Measurements from ENCODE around the gene TRIM22.

DNA sequence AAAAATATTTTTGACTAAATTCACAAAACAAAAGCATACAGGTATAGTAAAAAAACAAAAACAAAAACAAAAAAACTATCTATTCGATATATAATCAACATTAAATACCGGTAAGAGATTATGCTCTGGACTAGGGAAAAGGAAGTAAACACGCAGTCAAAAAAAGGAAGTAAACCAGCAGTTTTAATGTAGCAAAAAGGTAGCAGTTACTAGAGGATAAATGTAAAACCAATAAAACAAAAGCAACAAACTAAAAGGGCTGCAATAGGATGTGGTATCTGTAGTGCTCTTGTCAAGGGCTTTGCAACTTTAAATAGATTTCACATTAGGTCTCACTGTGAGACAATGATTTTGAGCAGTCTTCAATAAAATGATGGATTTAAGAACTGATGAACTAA, 2.4 kb downstream of the TRIM22 start:
- TF ChIP-seq POLR2A (IDR thresholded peaks at IDR 0.05; ENCODE audit: low read length) (no peak), GATA1 (IDR thresholded peaks at IDR 0.05; ENCODE audit: low read depth, low read length) (no peak)

Measured in erythroblast (primary cell).